ENCODE results near the gene LMCD1. TPM values are rescaled to one million over a fixed set of nuclear protein-coding genes. Genes with fewer than 3 reads are reported as not detected.

LMCD1 gene
- total RNA-seq, 2 experiments from 2014 or later: 2.3 to 2.7 TPM

DNA sequence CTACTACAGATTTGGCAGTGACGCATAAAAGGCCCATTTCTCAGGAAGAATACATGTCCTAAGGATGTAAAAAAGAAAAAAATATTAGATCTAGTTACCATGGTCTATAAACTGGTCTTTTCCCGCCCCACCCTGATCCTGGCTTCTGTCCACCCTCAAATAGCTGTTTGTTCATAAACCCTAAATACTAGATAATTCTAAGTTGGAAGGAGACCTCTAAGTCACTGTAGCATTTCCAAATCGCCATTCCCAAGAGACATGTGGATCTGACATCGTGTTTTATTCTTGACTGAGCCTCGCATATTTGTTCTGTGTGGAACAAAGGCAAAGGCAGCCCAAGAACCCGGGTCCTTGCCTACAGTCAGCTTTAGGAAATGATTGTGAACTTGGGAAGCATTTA lies 49.0 kb downstream of the LMCD1 start:
- H3K27me3 Mint-ChIP-seq: no peaks in the 10 kb centered on the region
- no peak overlapping the region for H3K4me3 Mint-ChIP-seq
- H3K36me3 Mint-ChIP-seq: no peaks in the 10 kb centered on the region
- DNase-seq: no peak
- H3K9me3 Mint-ChIP-seq: no peaks in the 10 kb centered on the region
- no peaks in the 10 kb centered on the region for H3K4me1 Mint-ChIP-seq
- H3K27ac Mint-ChIP-seq: no peak overlapping the region

DNA sequence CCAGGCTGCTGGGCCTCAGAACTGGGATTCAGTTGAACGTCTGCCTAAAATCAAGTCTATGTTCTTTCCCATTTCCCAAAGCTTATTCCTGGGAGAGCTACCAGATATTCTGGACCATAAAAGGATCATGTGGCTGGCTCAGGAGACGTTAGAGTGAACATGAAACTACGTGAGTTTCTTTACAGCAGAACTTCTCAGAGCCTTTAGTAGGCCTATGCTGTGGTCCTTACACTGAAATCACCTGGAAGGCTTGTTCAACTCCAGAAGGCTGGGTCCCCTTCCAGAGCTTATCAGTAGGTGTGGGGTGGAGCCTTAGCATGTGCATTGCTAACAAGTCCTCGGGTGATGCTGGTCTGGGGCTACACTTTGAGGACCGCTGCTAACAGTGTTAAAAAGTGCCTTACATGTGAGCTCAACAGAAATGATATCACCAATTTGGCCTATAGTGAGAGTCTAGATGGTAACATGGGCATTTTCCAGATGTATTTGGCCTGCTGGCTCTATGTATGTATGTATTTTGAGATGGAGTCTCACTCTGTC lies 50.7 kb downstream of the LMCD1 start:
- H3K9me3 Mint-ChIP-seq: no peaks in the 10 kb centered on the region
- H3K4me1 Mint-ChIP-seq: no peaks in the 10 kb centered on the region
- H3K27me3 Mint-ChIP-seq: no peaks in the 10 kb centered on the region
- H3K36me3 Mint-ChIP-seq: no peaks in the 10 kb centered on the region
- no peak overlapping the region for H3K4me3 Mint-ChIP-seq
- H3K27ac Mint-ChIP-seq: no peak overlapping the region
- no peak for DNase-seq

DNA sequence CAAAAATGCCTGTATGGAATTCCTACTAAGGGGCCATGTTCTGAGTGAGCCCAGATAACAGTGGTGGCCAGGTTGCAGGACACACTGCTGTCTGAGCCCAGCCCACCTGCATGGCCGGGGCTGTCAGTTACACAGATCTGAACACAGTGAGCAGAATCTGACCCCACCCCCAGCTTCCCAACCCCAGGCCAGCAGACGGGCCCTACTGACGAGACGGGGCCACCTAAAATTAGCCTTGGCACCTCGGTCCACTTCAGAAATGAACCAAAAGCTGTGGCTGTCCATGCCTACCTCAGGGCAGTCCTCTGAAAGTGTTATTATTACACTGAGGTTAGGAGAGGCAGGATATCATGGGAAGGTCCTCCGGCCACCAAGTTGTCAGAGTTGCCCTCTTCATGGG lies 51.8 kb downstream of the LMCD1 start:
- Mint-ChIP-seq H3K9me3 (no peaks in the 10 kb centered on the region), H3K27ac (no peak overlapping the region), H3K27me3 (no peaks in the 10 kb centered on the region), H3K4me3 (no peak overlapping the region), H3K36me3 (no peaks in the 10 kb centered on the region), H3K4me1 (no peaks in the 10 kb centered on the region)
- DNase-seq: no peak

DNA sequence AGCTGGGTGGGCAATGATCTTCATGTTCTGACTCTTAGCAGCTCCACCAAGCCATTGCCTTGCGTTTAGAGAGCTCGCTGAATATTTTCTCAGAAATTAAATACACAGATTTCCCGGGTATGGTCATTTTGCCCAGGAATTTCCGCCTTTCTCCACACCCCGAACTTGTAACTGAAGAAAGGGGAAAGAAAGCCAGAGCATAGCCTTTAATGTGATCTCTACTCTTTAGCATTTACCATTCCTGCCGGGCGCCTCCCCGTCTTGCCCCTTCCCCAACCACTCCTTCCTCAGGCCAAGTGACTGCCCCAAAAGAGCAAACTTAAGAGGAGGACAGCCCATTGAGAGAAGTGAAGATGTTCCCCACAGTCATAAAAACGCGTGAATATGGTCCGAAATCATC lies 53.1 kb downstream of the LMCD1 start:
- H3K4me3 Mint-ChIP-seq: no peak overlapping the region
- H3K36me3 Mint-ChIP-seq: no peaks in the 10 kb centered on the region
- H3K27me3 Mint-ChIP-seq: no peaks in the 10 kb centered on the region
- no peaks in the 10 kb centered on the region for H3K4me1 Mint-ChIP-seq
- no peaks in the 10 kb centered on the region for H3K9me3 Mint-ChIP-seq
- no peak for DNase-seq
- no peak overlapping the region for H3K27ac Mint-ChIP-seq

DNA sequence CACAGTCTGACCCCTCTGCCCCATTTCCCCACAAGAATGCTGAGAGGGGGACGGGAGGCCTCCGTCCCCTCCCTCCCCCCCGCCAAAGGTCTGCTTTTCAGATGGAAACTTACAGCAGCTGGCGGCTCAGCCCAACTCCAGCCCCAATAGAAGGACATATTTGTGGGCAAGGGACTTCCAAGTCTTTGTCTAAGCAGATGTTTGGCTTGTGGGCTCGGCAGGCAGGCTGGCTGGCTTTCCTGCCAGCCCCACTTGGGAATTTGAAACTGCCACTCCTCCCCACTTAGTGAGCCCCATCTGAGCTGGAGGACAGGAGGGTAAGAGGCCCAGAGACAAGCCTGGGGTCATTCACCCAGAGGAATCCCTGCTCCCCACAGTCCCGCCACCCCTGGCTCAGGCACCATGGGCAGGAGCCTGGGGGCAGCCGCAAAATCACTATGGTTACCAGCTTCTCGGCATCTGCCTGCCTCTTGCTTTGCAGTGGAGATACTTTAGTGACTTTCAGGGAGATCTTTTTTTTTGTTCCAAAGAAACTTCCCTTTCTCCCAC lies 53.6 kb downstream of the LMCD1 start:
- Mint-ChIP-seq H3K27ac (no peak overlapping the region), H3K27me3 (peaks cover under 1% of the 10 kb centered on the region), H3K9me3 (no peaks in the 10 kb centered on the region), H3K36me3 (no peaks in the 10 kb centered on the region), H3K4me1 (no peaks in the 10 kb centered on the region), H3K4me3 (no peak overlapping the region)
- DNase-seq: no peak

DNA sequence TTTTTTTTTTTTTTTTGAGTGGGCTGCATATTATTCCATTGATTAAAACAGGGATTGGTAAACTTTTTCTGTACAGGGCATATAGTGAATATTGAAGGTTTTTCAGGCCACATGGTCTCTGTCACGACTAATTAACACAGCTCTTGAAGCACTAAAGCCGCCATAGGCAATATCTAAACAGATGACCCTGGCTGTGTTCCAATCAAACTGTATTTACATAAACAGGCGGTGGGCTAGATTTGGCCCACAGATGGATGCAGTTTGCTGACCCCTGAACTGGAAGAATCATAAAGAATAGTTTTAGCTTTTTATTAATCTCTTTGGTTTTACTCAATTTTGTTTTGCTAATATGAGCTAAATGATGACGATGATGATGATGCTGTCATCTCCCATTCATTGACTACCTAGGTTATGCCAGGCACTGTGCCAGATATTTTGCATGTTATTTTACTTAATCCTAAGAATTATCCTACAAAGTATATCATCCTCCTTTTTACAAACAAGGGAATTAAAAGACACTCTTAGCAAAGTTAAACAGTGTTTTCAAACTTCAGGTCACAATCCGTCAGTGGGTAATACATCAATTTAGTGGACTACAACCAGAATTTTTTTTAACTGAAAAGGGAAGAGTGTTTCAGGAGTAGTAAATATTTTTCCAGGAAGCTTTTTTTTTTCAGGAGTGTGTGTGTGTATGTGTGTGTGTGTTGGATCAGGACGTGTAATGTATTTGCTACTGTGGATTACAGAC lies 54.3 kb downstream of the LMCD1 start:
- no peak overlapping the region for H3K27ac Mint-ChIP-seq
- H3K4me1 Mint-ChIP-seq: no peaks in the 10 kb centered on the region
- no peak for DNase-seq
- no peaks in the 10 kb centered on the region for H3K9me3 Mint-ChIP-seq
- no peaks in the 10 kb centered on the region for H3K36me3 Mint-ChIP-seq
- H3K27me3 Mint-ChIP-seq: peaks cover 3% of the 10 kb centered on the region
- no peak overlapping the region for H3K4me3 Mint-ChIP-seq

DNA sequence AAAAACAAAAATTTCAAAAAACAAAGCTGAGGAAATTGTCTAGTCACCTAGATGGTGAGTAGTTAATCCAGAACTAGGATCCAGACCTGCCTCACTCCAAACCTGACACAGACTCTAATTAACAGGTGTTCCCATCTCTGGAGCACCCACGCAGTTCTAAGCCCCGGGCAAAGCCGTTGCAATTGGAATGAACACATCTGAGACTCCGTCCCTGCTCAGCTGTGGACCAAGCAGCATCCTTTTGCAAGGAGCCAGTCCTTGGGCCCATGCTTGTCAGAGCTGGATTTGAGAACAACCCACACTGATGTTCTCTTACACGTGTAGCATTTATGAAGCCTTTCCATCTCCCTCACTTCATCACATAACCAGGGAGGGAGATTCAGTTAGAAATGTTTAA lies 54.8 kb downstream of the LMCD1 start:
- H3K4me1 Mint-ChIP-seq: no peaks in the 10 kb centered on the region
- H3K27me3 Mint-ChIP-seq: peaks cover 3% of the 10 kb centered on the region
- H3K4me3 Mint-ChIP-seq: no peak overlapping the region
- no peaks in the 10 kb centered on the region for H3K9me3 Mint-ChIP-seq
- DNase-seq: no peak
- H3K27ac Mint-ChIP-seq: no peak overlapping the region
- no peaks in the 10 kb centered on the region for H3K36me3 Mint-ChIP-seq

DNA sequence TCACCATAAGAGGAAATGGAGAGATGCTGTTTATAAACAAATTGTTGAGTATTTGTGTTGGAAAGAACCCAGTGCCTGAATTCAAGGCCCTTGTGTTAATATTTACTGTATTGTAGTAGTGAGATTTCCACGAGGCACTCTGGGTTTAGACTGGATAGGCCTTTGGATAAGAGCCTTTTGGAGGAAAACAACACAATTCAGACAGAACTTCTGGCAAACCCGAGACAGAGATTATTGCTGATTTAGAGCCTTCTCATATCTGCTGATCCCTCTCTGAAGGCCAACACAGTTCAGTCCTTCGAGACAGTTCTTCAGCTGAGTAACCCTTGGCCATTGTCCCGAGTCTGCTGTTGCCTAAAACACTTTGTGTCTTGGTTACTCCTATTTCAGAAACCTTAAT lies 55.7 kb downstream of the LMCD1 start:
- Mint-ChIP-seq H3K27ac (no peak overlapping the region), H3K9me3 (no peaks in the 10 kb centered on the region), H3K4me1 (no peaks in the 10 kb centered on the region), H3K4me3 (no peak overlapping the region), H3K36me3 (no peaks in the 10 kb centered on the region), H3K27me3 (peaks cover 3% of the 10 kb centered on the region)
- DNase-seq: no peak

DNA sequence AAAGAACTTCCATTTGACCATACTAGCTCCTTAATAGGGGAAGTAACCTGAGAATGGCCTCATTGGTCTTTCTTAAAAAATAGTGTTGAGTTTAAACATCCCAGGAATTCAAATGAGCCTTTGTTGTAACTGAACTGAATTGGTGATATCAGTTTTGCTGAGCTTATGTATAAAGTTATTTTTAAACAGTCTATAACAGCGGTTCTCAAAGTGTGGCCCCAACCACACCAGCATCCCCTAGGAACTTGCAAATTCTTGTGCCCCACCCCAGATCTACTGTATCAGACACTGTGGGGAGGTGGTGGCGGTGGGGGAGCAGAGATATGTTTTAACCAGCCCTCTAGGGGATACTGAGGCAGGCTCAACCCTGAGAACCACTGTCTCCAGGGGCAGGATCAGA lies 57.0 kb downstream of the LMCD1 start:
- Mint-ChIP-seq H3K36me3 (no peaks in the 10 kb centered on the region), H3K9me3 (no peaks in the 10 kb centered on the region), H3K4me3 (no peak overlapping the region), H3K4me1 (no peaks in the 10 kb centered on the region), H3K27me3 (peaks cover 3% of the 10 kb centered on the region), H3K27ac (no peak overlapping the region)
- DNase-seq: no peak

DNA sequence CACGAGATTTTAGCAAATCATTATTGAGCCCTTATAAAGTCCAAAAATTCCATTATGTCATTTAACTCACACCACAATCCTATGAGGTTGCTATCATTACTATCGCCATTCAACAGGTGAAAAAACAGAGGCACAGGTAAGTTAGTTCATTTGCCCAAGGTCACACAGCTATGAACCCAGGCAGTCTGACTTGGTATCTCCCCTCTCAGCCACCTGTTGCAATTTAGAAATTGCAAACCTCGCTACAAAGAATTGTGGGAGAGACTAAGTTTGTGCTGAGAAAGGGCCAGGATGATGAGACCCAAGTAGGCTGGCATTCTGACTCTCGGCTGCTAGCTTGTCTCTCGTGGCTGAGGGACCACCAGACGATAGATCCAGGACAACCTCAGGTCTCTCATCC lies 57.7 kb downstream of the LMCD1 start:
- no peak for DNase-seq
- Mint-ChIP-seq H3K4me3 (no peak overlapping the region), H3K27ac (no peak overlapping the region), H3K27me3 (peaks cover 3% of the 10 kb centered on the region), H3K4me1 (no peaks in the 10 kb centered on the region), H3K36me3 (no peaks in the 10 kb centered on the region), H3K9me3 (no peaks in the 10 kb centered on the region)

DNA sequence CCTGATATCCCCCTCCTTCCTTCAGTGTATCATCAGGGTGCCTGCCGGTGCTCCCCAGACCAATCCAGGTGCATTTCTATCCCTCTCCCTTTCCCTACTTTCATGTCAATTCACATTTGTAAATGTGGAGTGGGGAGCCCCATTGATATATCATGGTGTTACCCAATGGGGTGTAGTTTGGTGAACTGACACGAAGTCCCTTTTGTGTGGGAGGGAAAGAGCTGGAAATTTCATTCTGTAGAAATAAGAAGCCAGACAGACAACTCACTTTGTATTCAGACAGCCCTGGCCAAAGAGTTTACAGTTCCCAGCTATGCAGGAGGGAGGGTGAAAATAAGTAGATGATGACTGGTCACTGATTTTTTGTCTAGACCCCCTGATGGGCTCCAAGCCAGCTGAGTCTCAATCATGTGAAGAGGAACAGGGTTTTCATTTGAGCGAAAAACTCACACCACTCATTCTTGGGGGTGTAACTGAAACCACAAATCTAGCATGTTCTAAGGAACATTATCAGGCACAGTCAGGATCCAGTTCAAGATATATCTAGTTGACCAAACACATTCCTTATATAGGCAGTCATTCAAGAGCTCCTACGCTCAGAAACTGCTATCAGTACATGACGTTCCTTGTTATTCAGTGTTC lies 58.9 kb downstream of the LMCD1 start:
- Mint-ChIP-seq H3K9me3 (no peaks in the 10 kb centered on the region), H3K36me3 (no peaks in the 10 kb centered on the region), H3K4me3 (no peak overlapping the region), H3K4me1 (no peaks in the 10 kb centered on the region), H3K27ac (no peak overlapping the region), H3K27me3 (peaks cover 3% of the 10 kb centered on the region)
- DNase-seq: no peak

DNA sequence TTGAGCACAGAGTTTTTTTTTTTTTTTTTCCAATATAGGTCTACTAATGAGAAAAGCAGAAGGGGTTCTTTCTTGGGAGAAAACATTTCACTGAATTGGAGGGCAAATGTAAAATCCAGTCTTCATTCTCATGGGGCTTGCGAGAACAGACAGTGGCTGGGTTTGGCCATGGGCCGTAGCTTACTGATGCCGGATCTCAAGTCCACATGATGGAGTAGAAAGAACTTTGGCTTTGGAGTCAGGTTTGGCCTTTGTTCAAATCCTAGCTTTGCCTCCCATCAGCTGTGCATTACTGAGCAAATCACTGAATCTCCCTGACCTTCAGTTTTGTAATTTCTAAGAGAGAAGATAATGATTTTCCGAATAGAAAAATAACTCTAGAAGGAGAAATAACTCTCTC lies 59.7 kb downstream of the LMCD1 start:
- no peaks in the 10 kb centered on the region for H3K4me1 Mint-ChIP-seq
- no peak overlapping the region for H3K27ac Mint-ChIP-seq
- no peak overlapping the region for H3K4me3 Mint-ChIP-seq
- no peaks in the 10 kb centered on the region for H3K36me3 Mint-ChIP-seq
- no peaks in the 10 kb centered on the region for H3K9me3 Mint-ChIP-seq
- peaks cover 3% of the 10 kb centered on the region for H3K27me3 Mint-ChIP-seq
- DNase-seq: no peak

DNA sequence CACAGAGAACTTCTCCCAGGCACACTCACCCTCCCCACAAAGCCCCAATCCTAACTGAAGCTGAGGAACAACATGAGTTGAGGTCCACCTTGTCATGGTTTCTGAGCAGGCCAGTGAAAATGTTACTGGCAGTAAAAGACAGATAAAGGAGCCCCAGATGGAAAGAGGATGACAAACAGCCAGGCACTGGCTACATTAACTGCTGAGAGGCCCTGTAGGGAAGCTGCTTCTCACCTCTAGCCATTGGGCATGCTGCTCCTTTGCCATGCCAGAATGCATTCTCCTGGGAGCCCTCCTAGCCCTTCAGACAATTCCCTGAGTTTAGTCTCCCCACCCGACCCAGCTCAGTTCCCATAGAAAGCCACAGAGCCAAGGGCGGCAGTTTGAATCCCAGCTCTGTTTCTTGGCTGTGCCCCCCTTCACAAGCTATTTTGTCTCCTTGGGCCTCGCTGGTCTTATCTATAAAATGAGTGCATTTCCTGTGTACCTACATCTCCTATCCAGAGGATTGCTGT lies 60.5 kb downstream of the LMCD1 start:
- no peak overlapping the region for H3K27ac Mint-ChIP-seq
- H3K36me3 Mint-ChIP-seq: no peaks in the 10 kb centered on the region
- DNase-seq: no peak
- no peak overlapping the region for H3K4me3 Mint-ChIP-seq
- no peaks in the 10 kb centered on the region for H3K9me3 Mint-ChIP-seq
- peaks cover 3% of the 10 kb centered on the region for H3K27me3 Mint-ChIP-seq
- no peaks in the 10 kb centered on the region for H3K4me1 Mint-ChIP-seq

DNA sequence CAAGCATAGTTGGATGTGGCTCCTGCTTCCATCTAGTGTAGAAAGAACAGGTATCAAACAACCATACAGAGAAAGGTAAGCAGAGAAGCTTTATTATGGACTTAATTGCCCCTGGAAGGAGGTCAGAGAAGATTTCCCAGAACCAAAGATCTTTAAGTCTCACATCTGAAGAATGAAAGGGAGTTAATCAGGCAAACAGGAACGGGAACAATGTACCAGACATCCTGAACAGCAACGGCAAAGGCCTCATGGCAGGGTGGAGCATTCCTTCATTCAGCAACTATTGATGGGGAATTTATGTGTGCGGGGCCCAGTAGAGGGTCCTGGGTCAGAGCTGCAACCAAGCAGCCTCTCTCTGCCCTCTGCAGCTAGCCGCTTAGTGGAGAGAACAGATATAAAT lies 61.5 kb downstream of the LMCD1 start:
- no peak for DNase-seq
- Mint-ChIP-seq H3K4me1 (no peaks in the 10 kb centered on the region), H3K27me3 (peaks cover 3% of the 10 kb centered on the region)

DNA sequence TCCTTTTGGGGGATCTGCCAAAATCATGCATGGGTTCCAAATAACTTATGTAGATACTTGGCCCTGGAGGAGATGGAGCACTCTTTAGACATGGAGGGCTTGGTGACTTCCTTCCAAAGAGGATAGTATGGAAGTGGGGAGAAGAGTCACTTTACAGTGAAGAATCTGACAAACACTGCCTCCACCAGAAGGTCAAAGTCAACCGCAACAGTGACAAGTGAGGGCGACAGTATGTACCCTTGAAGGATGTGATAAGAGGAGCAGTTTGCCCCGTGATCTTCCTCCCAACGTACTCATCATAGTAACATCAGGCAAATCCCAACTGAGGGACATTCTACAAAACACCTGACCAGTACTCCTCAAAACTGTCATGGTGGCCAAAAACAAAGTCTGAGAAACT lies 62.0 kb downstream of the LMCD1 start:
- Mint-ChIP-seq H3K9me3 (no peaks in the 10 kb centered on the region), H3K4me1 (no peaks in the 10 kb centered on the region), H3K27ac (no peak overlapping the region), H3K27me3 (peaks cover 3% of the 10 kb centered on the region), H3K4me3 (no peak overlapping the region), H3K36me3 (no peaks in the 10 kb centered on the region)
- DNase-seq: no peak

More for the DNA sequence above, 61.5 kb downstream of the LMCD1 start:
- Mint-ChIP-seq H3K36me3 (no peaks in the 10 kb centered on the region), H3K27ac (no peak overlapping the region), H3K4me3 (no peak overlapping the region), H3K9me3 (no peaks in the 10 kb centered on the region)
